NCI-H128 (cell line): ENCODE results near the gene PHF20.
"Not testable (repeated sequence)": the region's sequence is repeated elsewhere in the genome, so short reads cannot be mapped to it uniquely, and the experiment has no call there.

Experiments
- DNase-seq: peaks from one replicate; lab custom pipeline; 2025; ENCODE audit not compliant: unreplicated experiment; lab: John Stamatoyannopoulos, UW

Gene PHF20

GRCh38 chr20:35776513-35777101, 4.8 kb downstream of the PHF20 start:
- no peak for DNase-seq

GRCh38 chr20:35783811-35784210, 12.0 kb downstream of the PHF20 start:
- DNase-seq: not testable (repeated sequence)

GRCh38 chr20:35785541-35785940, 13.7 kb downstream of the PHF20 start:
- not testable (repeated sequence) for DNase-seq

- no peak for DNase-seq
Observed at GRCh38 chr20:35788796-35789195, 17.0 kb downstream of the PHF20 start.

- no peak for DNase-seq
Observed at GRCh38 chr20:35791097-35791496, 19.3 kb downstream of the PHF20 start.

GRCh38 chr20:35791821-35792220, 20.0 kb downstream of the PHF20 start:
- DNase-seq: no peak

- no peak for DNase-seq
Observed at GRCh38 chr20:35792740-35793139, 20.9 kb downstream of the PHF20 start.

- no peak for DNase-seq
Observed at GRCh38 chr20:35796571-35796970, 24.8 kb downstream of the PHF20 start.

GRCh38 chr20:35801865-35802264, 30.1 kb downstream of the PHF20 start:
- DNase-seq: no peak

- no peak for DNase-seq
Observed at GRCh38 chr20:35806075-35806474, 34.3 kb downstream of the PHF20 start.

GRCh38 chr20:35807877-35808276, 36.1 kb downstream of the PHF20 start:
- DNase-seq: no peak

- no peak for DNase-seq
Observed at GRCh38 chr20:35820715-35821114, 48.9 kb downstream of the PHF20 start.

GRCh38 chr20:35821807-35822242, 50.0 kb downstream of the PHF20 start:
- no peak for DNase-seq

GRCh38 chr20:35823147-35823546, 51.3 kb downstream of the PHF20 start:
- DNase-seq: no peak

GRCh38 chr20:35823937-35824336, 52.1 kb downstream of the PHF20 start:
- no peak for DNase-seq

- no peak for DNase-seq
Observed at GRCh38 chr20:35826397-35826998, 54.7 kb downstream of the PHF20 start.

- no peak for DNase-seq
Observed at GRCh38 chr20:35828434-35828833, 56.6 kb downstream of the PHF20 start.

- DNase-seq: no peak
Observed at GRCh38 chr20:35828916-35829315, 57.1 kb downstream of the PHF20 start.

GRCh38 chr20:35830264-35830663, 58.4 kb downstream of the PHF20 start:
- no peak for DNase-seq

- no peak for DNase-seq
Observed at GRCh38 chr20:35831029-35831428, 59.2 kb downstream of the PHF20 start.

- no peak for DNase-seq
Observed at GRCh38 chr20:35831971-35832370, 60.2 kb downstream of the PHF20 start.

GRCh38 chr20:35833241-35833640, 61.4 kb downstream of the PHF20 start:
- no peak for DNase-seq

- no peak for DNase-seq
Observed at GRCh38 chr20:35837577-35838195, 65.9 kb downstream of the PHF20 start.
